Measurements from ENCODE around the gene MYH7. TPM values are rescaled to one million over a fixed set of nuclear protein-coding genes. Genes with fewer than 3 reads are reported as not detected.

Gene MYH7
- total RNA-seq, 1 donor from 2014 or later: 14,853 TPM

DNA sequence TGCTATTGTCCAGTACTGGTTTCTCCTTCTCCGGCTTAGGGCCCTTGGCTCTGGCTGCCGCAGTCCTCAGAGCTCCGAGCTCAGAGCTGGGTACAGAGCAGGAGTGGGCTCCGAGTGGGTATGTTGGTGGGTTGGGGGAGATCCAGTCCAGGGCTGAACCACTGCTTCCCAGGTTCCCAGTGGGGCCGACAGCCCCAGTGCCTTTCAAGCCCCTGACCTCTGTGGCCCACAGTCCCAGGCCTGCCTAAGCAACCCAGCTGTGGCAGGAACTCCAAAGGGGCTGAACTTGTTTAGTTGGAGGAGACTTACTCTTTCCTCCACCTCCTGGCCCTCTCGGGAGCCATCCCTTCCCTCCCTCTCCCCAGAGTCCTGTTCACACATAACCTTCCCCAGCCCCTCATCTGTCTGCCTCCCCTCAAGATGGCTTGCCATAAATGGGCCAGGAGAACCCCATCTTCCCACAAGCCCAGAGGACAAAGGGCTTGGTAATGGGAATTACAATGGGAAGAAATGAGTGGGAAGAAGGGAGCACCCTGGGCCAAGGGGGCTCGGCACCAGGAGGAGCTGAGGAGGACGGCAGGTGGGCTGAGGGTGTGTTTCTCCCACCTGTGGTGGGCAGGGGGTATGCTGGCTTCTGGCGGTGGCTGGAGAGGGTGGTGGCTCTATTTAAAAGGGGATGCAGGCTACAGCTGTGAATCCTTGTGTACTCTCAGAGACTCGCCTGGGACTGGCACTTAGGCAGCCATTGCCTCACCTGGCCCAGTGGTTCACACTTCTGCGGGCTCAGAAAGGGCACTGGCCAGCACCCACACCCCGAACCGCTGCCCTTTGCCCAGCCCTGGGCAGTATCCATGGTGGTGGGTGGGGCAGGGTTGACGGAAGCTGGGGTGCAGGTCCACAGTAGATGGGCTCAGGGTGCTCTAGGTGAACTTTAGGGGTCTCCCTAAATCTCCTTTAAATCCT lies 23.6 kb downstream of the MYH7 start:
- peaks cover 32% of the 10 kb centered on the region for H3K36me3 ChIP-seq
- intact Hi-C loops (cut with micrococcal nuclease): no loop called here
- no peak overlapping the region for H3K4me3 ChIP-seq
- DNase-seq: no peak
- TF ChIP-seq, protein P1, sequence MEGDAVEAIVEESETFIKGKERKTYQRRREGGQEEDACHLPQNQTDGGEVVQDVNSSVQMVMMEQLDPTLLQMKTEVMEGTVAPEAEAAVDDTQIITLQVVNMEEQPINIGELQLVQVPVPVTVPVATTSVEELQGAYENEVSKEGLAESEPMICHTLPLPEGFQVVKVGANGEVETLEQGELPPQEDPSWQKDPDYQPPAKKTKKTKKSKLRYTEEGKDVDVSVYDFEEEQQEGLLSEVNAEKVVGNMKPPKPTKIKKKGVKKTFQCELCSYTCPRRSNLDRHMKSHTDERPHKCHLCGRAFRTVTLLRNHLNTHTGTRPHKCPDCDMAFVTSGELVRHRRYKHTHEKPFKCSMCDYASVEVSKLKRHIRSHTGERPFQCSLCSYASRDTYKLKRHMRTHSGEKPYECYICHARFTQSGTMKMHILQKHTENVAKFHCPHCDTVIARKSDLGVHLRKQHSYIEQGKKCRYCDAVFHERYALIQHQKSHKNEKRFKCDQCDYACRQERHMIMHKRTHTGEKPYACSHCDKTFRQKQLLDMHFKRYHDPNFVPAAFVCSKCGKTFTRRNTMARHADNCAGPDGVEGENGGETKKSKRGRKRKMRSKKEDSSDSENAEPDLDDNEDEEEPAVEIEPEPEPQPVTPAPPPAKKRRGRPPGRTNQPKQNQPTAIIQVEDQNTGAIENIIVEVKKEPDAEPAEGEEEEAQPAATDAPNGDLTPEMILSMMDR (IDR thresholded peaks at IDR 0.05; ENCODE audit: borderline replicate concordance): no peak
- peaks cover 6% of the 10 kb centered on the region for H3K4me1 ChIP-seq
- H3K27ac ChIP-seq (replicated peaks): peak overlapping the region; percentile 91
- H3K27me3 ChIP-seq (ENCODE audit: low read depth): no peaks in the 10 kb centered on the region
- no peaks in the 10 kb centered on the region for H3K9me3 ChIP-seq (replicated peaks)

DNA sequence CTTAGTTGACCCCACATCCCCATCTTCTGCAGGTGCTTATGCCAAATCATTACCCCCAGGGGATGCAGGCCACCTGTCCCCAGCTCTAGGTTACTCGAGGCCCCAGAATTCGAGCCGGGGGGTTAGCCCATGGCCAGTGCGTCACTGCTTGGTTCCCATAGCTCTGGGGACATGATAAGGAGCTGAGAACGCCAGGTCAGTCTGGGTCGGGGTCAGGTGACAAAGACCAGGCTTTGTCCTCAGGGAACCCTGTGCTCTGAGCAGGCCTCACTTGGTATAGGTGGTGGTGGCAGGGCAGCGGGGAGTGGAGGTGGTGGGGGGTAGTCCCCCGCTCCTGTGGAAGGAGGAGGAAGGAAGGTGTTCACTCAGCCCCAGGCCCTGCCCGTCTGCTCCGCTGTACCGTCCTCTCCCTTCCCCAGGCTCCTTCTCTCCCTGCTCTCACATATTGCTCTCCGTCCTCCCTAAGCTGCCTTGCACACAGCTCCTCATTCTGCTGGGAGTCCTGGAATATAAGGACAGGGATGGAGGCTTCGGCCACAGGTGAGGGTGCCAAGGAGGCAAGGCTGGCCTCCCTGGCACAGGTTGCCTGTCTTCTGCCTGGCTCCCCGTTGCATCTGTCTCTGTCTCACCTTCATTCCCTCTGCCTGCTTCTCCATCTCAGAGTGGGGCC lies 25.4 kb downstream of the MYH7 start:
- H3K27me3 ChIP-seq (ENCODE audit: low read depth): peaks cover 4% of the 10 kb centered on the region
- H3K4me1 ChIP-seq: peaks cover 19% of the 10 kb centered on the region
- H3K4me3 ChIP-seq: peak overlapping the region; percentile 65
- H3K9me3 ChIP-seq (replicated peaks): no peaks in the 10 kb centered on the region
- intact Hi-C loops (cut with micrococcal nuclease): no loop called here
- DNase-seq: peak; percentile 71
- TF ChIP-seq, protein P1 (IDR thresholded peaks at IDR 0.05; ENCODE audit: borderline replicate concordance): no peak
- peak overlapping the region; percentile 91 for H3K27ac ChIP-seq (replicated peaks)
- H3K36me3 ChIP-seq: peaks cover 33% of the 10 kb centered on the region

DNA sequence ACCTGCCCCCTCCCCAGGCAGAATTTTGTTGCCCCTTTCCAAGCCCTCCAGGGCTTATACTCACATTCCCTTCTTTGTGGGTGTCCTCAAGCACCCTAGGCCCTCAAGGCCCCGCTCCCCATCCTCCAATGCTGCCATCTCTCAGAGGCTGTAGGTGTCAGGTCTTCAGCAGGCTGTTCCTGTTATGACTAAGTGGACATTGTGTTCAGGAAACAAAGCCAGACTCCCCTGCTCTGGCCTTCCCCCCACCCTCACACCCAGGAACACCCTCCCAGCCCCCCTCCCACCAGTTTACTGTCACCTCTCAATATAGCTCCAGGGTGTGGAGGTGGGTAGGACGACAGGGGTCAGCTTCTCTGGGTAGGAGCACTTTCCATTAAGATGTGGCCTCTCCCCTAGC lies 26.0 kb downstream of the MYH7 start:
- intact Hi-C loops (cut with micrococcal nuclease): no loop called here
- TF ChIP-seq, protein P1 (IDR thresholded peaks at IDR 0.05; ENCODE audit: borderline replicate concordance): no peak
- H3K4me1 ChIP-seq: peaks cover 25% of the 10 kb centered on the region
- peak overlapping the region; percentile 65 for H3K4me3 ChIP-seq
- H3K36me3 ChIP-seq: peaks cover 32% of the 10 kb centered on the region
- peak overlapping the region; percentile 91 for H3K27ac ChIP-seq (replicated peaks)
- peaks cover 5% of the 10 kb centered on the region for H3K27me3 ChIP-seq (ENCODE audit: low read depth)
- DNase-seq: peak; percentile 39
- no peaks in the 10 kb centered on the region for H3K9me3 ChIP-seq (replicated peaks)

DNA sequence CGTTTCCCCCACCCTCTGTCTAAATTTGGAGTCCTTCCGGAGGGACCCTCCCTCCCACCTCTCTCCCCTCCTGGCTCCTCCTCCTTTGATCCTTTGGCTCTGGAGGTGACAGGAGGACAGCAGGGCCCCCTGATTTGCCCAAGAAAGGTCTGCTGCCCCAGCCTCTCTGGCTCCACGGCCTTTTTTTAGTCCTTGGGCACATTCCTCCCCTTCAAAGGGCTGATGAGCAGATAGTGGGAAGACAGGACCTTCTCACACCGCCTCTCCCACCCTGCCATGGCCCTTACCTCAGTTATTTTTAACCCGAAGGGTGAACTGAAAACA lies 27.2 kb downstream of the MYH7 start:
- intact Hi-C loops (cut with micrococcal nuclease): no loop called here
- H3K27me3 ChIP-seq (ENCODE audit: low read depth): peaks cover 5% of the 10 kb centered on the region
- H3K9me3 ChIP-seq (replicated peaks): no peaks in the 10 kb centered on the region
- TF ChIP-seq, protein P1 (IDR thresholded peaks at IDR 0.05; ENCODE audit: borderline replicate concordance): no peak
- H3K4me3 ChIP-seq: peak overlapping the region; percentile 65
- peak overlapping the region; percentile 91 for H3K27ac ChIP-seq (replicated peaks)
- peaks cover 36% of the 10 kb centered on the region for H3K4me1 ChIP-seq
- H3K36me3 ChIP-seq: peaks cover 34% of the 10 kb centered on the region
- DNase-seq: peak; percentile 31

DNA sequence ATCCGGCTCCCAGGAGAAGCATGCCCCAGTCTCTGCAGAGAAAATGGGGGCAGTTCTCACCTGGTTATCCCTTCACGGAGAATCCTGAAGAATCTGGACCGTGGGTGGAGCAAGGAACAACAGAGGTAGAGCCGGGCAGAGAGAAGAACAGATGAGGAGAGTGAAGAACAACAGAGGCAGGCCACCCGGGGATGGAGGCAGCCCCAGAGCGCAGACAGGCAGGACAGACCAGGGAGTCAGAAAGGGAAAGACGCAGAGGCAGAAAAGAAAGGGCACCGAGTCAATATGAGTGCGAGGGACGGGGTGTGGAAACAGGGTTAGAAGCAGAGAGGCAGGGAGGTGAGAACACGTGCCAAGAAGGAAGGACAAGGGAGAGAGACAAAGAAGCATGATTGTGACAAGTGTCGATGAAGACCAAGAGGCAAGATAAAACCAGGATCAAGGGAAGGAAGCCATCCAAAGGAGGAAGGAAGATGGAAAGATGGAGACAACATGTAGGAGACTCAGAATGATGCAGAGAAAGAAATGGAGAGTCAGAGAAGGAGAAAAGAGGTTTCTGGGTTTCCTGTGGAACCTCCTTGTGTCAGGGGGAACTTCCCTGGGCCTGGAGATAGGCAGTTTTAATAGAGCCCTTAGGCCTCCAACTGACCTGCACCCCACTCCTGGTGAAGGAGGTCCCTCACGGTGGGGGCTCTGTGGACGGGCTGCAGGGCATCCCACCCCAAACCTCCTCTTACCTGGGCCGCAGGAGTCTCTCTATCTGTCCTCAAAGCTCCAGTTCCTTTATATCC lies 27.7 kb downstream of the MYH7 start, which contains the start of gene MYH6:
MYH6 (minus strand) TSS at position 758 of the 791 bp plus-strand sequence. CDS start 1,050 bp downstream, outside the sequence.
- TF ChIP-seq, protein P1 (IDR thresholded peaks at IDR 0.05; ENCODE audit: borderline replicate concordance): no peak
- Histone ChIP-seq H3K9me3 (replicated peaks) (no peaks in the 10 kb centered on the region), H3K36me3 (peaks cover 39% of the 10 kb centered on the region), H3K4me3 (peak within 1 kb of the TSS; percentile 65), H3K27me3 (ENCODE audit: low read depth) (peaks cover 5% of the 10 kb centered on the region), H3K27ac (replicated peaks) (peak within 1 kb of the TSS; percentile 91), H3K4me1 (peaks cover 42% of the 10 kb centered on the region)
- intact Hi-C loops (cut with micrococcal nuclease): no loop called here
- no peak for DNase-seq
